C4-2B (cell line): ENCODE data around the gene SYNGR4.

Experiments
- ZFX ChIP-seq: fragments of 450-650 bp; IDR thresholded peaks from 2 replicates; pipeline ENCODE4 v1.6.1; 2017
- TF ChIP-seq, protein P1 (sequence below): fragments of 450-650 bp; conservative IDR thresholded peaks from 2 replicates; pipeline ENCODE4 v1.5.1; 2017; ENCODE audit warnings: mild to moderate bottlenecking

DNA sequence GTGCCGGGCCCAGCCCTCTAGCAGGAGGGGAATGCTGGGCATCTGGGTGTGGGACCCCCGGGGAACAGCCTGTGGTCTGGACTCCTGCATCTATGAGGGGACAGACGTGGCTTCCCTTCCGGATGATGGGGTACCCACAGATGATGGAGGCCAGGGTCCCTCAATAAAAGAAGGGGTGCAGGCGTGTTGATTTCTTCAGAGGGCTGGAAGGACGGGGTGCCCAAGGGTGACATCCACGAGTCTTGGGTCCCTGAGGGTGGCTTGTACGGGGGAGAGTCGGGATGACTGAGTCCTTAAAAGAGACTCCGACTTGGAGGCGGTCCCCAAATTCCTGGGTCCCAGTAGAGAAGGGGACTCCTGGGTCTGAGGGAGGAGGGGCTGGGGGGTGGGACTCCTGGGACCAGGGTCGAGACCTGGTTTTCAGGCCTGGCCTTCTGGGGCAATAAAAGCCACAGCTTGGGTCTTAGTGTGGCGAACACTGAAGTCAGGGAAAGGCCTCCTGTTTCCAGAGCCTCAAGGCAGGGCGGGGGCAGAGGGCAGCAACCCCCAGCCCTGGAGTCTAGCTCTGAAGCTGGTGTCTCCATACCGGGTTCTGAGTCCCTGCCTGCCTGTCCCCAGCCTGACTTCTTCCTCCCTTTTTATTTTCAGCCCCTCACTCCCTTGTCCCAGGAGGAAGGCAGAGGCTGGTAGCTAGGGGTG lies 28.8 kb downstream of the SYNGR4 start:
- TF ChIP-seq, protein P1, sequence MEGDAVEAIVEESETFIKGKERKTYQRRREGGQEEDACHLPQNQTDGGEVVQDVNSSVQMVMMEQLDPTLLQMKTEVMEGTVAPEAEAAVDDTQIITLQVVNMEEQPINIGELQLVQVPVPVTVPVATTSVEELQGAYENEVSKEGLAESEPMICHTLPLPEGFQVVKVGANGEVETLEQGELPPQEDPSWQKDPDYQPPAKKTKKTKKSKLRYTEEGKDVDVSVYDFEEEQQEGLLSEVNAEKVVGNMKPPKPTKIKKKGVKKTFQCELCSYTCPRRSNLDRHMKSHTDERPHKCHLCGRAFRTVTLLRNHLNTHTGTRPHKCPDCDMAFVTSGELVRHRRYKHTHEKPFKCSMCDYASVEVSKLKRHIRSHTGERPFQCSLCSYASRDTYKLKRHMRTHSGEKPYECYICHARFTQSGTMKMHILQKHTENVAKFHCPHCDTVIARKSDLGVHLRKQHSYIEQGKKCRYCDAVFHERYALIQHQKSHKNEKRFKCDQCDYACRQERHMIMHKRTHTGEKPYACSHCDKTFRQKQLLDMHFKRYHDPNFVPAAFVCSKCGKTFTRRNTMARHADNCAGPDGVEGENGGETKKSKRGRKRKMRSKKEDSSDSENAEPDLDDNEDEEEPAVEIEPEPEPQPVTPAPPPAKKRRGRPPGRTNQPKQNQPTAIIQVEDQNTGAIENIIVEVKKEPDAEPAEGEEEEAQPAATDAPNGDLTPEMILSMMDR = no peak
- TF ChIP-seq ZFX = no peak
